GM04503 (cell line): ENCODE data around the gene TSPAN31.
A peak's percentile ranks its signal among the peaks of the same experiment; 100 is the strongest.

Experiments
- DNase-seq: peaks from one replicate; pipeline ENCODE4 v3.0.0-alpha.2; 2012; ENCODE audit warnings: low read depth

Gene TSPAN31

GRCh38 chr12:57735952-57736740 lies 8.7 kb upstream of the TSPAN31 start:
- no peak for DNase-seq

- no peak for DNase-seq
Observed at GRCh38 chr12:57736741-57737466, 7.9 kb upstream of the TSPAN31 start.

- DNase-seq, result no peak
Observed at GRCh38 chr12:57737467-57738460, 7.1 kb upstream of the TSPAN31 start.

- no peak for DNase-seq
Observed at GRCh38 chr12:57738661-57739237, 6.1 kb upstream of the TSPAN31 start, which contains the start of gene AGAP2. TSS of gene AGAP2 (minus strand) at chr12:57738742. CDS start at chr12:57738246, 496 bp downstream.

- DNase-seq, result no peak
Observed at GRCh38 chr12:57739387-57739786, 5.5 kb upstream of the TSPAN31 start.

GRCh38 chr12:57739914-57740538 lies 4.8 kb upstream of the TSPAN31 start:
- DNase-seq, result no peak

GRCh38 chr12:57740656-57741412 lies 4.0 kb upstream of the TSPAN31 start:
- no peak for DNase-seq

GRCh38 chr12:57741413-57741789 lies 3.4 kb upstream of the TSPAN31 start:
- no peak for DNase-seq

GRCh38 chr12:57741844-57742738 lies 2.7 kb upstream of the TSPAN31 start:
- no peak for DNase-seq

- no peak for DNase-seq
Observed at GRCh38 chr12:57743769-57744168, 1.1 kb upstream of the TSPAN31 start.

GRCh38 chr12:57744194-57744776 lies 554 bp upstream of the TSPAN31 start:
- no peak for DNase-seq

- no peak for DNase-seq
Observed at GRCh38 chr12:57745485-57745881, 644 bp downstream of the TSPAN31 start.

GRCh38 chr12:57746025-57746424 lies 1.2 kb downstream of the TSPAN31 start:
- DNase-seq, result no peak

GRCh38 chr12:57749061-57749460 lies 4.2 kb downstream of the TSPAN31 start:
- DNase-seq, result no peak

GRCh38 chr12:57750561-57751431 lies 6.0 kb downstream of the TSPAN31 start:
- DNase-seq, result no peak

GRCh38 chr12:57751432-57751787 lies 6.6 kb downstream of the TSPAN31 start:
- no peak for DNase-seq

GRCh38 chr12:57751788-57752667 lies 7.2 kb downstream of the TSPAN31 start, which contains the start of gene CDK4:
TSS of gene CDK4 (minus strand) at chr12:57752310. CDS start at chr12:57751717, 593 bp downstream.
- DNase-seq, result peak; percentile 94
